Measurements from ENCODE around the gene DEPP1. TPM values are rescaled to one million over a fixed set of nuclear protein-coding genes. Genes with fewer than 3 reads are reported as not detected.
A peak's percentile ranks its signal among the peaks of the same experiment; 100 is the strongest.

Gene DEPP1
- total and polyA plus RNA-seq, 3 donors from 2014 or later: 29.1 to 84.9 (median 33.1) TPM

DNA sequence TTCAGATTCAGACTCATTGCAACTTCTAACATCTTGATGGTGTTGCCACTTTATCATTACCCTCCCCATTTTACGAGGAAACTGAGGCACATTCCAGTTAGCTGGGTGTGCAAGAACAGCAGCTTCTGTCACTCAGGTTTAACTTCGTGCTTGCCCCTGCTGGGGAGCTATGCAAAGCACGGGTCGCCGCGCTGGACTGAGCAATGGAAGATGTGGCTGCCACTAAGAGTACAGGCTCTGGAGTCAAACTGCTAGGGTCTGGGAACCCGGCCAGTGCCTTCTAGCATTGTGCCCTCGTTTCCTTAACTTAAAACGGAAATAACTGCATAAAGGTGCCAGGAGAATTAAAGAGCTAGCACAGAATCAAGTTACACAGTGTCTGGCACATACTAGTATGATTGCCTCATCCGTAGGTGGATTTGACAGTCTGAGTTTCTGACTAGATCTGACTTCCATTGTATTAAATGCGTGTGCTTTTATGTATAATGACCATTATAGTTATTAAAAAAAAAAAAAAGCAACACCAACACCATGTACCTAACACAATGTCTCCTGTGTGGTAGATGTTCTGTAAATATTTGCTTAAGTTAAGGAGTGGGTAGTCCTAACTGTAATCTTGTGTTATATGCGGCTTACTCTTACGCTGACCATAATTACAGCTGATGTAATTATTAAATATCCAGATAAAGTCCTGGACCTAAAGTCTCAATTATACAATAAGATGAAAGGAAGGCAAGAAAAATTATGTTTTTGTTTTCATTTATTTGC is 23.0 kb upstream of the DEPP1 start:
- no peaks in the 10 kb centered on the region for H3K9me3 ChIP-seq
- intact Hi-C loops (cut with DNase I; ENCODE audit: low total_unique reads): no loop called here
- no peaks in the 10 kb centered on the region for H3K27me3 ChIP-seq
- TF ChIP-seq, protein P1, sequence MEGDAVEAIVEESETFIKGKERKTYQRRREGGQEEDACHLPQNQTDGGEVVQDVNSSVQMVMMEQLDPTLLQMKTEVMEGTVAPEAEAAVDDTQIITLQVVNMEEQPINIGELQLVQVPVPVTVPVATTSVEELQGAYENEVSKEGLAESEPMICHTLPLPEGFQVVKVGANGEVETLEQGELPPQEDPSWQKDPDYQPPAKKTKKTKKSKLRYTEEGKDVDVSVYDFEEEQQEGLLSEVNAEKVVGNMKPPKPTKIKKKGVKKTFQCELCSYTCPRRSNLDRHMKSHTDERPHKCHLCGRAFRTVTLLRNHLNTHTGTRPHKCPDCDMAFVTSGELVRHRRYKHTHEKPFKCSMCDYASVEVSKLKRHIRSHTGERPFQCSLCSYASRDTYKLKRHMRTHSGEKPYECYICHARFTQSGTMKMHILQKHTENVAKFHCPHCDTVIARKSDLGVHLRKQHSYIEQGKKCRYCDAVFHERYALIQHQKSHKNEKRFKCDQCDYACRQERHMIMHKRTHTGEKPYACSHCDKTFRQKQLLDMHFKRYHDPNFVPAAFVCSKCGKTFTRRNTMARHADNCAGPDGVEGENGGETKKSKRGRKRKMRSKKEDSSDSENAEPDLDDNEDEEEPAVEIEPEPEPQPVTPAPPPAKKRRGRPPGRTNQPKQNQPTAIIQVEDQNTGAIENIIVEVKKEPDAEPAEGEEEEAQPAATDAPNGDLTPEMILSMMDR (IDR thresholded peaks at IDR 0.05): no peak
- TF ChIP-seq POLR2A (IDR thresholded peaks at IDR 0.05): no peak
- peak overlapping the region; percentile 62 to 64 for H3K4me3 ChIP-seq
- H3K4me1 ChIP-seq: peaks cover 28% of the 10 kb centered on the region
- H3K27ac ChIP-seq: peak overlapping the region; percentile 82 to 93
- 13 to 15% methylated on average over 13 of the region's 13 CpGs for WGBS, 2 donors
- H3K36me3 ChIP-seq (ENCODE audit: low read depth, missing control alignments): no peaks in the 10 kb centered on the region
- DNase-seq: peak; percentile 66

DNA sequence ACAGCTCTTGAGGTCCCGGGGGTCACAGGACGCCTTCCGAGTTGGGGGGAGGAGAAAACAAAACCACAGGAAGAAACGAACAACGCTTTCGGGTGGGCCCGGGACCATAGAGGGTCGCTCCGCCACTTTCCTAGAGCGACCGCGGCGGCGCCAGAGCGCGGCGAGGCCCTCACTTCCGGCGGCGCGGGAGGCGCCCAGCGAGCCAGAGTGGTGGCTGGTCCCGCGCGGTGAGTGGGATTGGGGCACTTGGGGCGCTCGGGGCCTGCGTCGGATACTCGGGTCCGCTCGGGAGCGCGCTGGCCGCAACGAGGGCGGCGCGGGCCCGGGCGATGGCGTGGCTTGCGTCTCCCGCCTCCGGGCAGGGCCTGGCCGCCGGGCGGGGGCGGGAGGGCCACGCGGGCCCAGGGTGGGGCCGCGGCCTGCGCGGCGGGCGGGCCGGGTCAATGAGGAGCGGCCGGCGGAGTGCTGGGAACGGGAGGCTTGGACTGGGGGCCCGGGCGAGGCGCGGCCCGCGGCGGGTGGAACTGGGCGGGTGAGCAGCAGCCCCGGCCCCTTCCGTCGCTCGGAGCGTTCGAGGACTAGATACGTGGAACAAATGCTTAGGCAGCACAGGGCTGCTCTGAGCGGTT is 22.3 kb upstream of the DEPP1 start, which contains the start of gene ZNF22:
Gene ZNF22 (plus strand): TSS at position 172 of the 629 bp plus-strand sequence. CDS start 2,446 bp downstream, outside the sequence.
- 1% methylated on average over 51 to 65 of the region's 79 CpGs for WGBS, 2 donors
- intact Hi-C loops (cut with DNase I; ENCODE audit: low total_unique reads): no loop called here
- H3K4me1 ChIP-seq: peaks cover 35% of the 10 kb centered on the region

DNA sequence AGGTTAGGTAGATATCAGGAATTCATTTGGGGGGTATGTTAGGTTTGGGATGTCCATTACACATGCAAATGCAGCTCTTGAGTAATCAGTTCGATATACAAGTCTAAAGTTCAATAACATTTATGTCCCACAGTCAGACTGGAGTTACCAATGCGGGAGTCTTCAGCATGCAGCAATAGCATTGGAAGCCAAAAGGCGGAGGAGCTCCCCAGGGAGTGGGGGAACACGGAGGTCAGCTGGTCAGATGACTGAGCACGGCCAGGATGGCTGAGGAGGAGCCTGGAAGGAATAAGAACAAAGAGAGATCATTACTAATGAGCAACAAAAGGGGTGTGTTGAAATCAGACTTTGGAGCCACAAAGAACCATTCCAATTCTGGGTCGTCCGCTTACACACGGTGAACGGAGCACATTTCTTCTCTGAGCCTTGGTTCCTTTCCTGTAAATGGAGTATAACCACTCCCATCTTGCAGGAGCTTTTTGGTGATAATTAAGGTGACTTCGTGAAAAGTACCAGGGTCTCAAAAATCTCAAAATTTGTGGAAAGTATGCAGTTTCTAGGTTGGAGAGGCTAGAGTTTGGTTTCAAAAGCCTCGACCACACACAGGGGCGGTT is 21.6 kb upstream of the DEPP1 start:
- TF ChIP-seq, protein P1 (IDR thresholded peaks at IDR 0.05): no peak
- no peak for TF ChIP-seq POLR2A (IDR thresholded peaks at IDR 0.05)
- Histone ChIP-seq H3K27ac (peak overlapping the region; percentile 82 to 93), H3K4me1 (peaks cover 42% of the 10 kb centered on the region), H3K27me3 (no peaks in the 10 kb centered on the region), H3K36me3 (ENCODE audit: low read depth, missing control alignments) (no peaks in the 10 kb centered on the region), H3K4me3 (peak overlapping the region; percentile 62 to 64), H3K9me3 (no peaks in the 10 kb centered on the region)
- 18 to 38% methylated on average over 12 of the region's 12 CpGs for WGBS, 2 donors
- DNase-seq: peak; percentile 73
- intact Hi-C loops (cut with DNase I; ENCODE audit: low total_unique reads): no loop called here

More for the DNA sequence above, 22.3 kb upstream of the DEPP1 start, which contains the start of gene ZNF22:
- TF ChIP-seq, protein P1 (IDR thresholded peaks at IDR 0.05): no peak
- TF ChIP-seq POLR2A (IDR thresholded peaks at IDR 0.05): peak; percentile 29
- Histone ChIP-seq H3K27ac (peak within 1 kb of the TSS; percentile 82 to 93), H3K4me3 (peak within 1 kb of the TSS; percentile 62 to 64), H3K9me3 (no peaks in the 10 kb centered on the region), H3K27me3 (no peaks in the 10 kb centered on the region), H3K36me3 (ENCODE audit: low read depth, missing control alignments) (no peaks in the 10 kb centered on the region)
- peak; percentile 75 for DNase-seq

DNA sequence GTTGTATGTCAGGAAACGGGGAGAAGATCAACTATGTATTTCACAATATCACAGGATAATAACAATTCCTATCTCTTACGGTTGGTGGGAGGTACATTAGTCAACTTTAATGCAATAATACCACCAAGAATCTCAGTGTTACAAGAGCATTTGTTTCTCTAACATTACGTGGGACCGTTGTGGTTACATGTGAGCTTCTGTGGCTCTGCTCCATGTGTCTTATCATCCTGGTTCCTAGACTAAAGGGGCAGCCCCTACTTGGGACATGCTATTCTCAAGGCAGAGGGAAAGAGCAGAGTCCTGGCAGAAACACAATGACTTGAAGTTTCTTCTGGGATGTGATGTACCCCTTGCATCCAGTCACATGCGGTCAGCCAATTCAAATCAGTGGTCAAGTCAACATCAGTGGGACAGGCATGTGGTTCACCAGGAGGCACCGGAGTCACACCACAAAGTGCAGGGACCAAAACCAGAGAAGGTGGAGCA is 19.6 kb upstream of the DEPP1 start:
- peak; percentile 61 for DNase-seq
- no peaks in the 10 kb centered on the region for H3K27me3 ChIP-seq
- H3K36me3 ChIP-seq (ENCODE audit: low read depth, missing control alignments): no peaks in the 10 kb centered on the region
- WGBS, 2 donors: 49 to 52% methylated on average over 6 of the region's 6 CpGs
- no peaks in the 10 kb centered on the region for H3K9me3 ChIP-seq
- intact Hi-C loops (cut with DNase I; ENCODE audit: low total_unique reads): no loop called here
- H3K4me1 ChIP-seq: peaks cover 44% of the 10 kb centered on the region
- H3K4me3 ChIP-seq: no peak overlapping the region
- TF ChIP-seq POLR2A (IDR thresholded peaks at IDR 0.05): no peak
- TF ChIP-seq, protein P1 (IDR thresholded peaks at IDR 0.05): no peak
- H3K27ac ChIP-seq: peak overlapping the region in 1 of 2 donors; percentile 33
